Activated T-cell treated with anti-CD3 and anti-CD28 coated beads, Interleukin-2, amount 50 U/mL, for 72 hours (primary cell): ENCODE measurements around the gene IRF6. TPM values are rescaled to one million over a fixed set of nuclear protein-coding genes. Genes with fewer than 3 reads are reported as not detected.
A peak's percentile ranks its signal among the peaks of the same experiment; 100 is the strongest.

Experiments
- ATAC-seq, 2 donors: fragments of 150-1000 bp; cut with Tn5 transposase; replicated peaks in 1 of 2; 2 replicates each; pipeline ENCODE4 v1.10.0; 2021; ENCODE audit warnings: moderate library complexity in 2 of 2, mild to moderate bottlenecking in 1 of 2
- DNase-seq, 2 donors: peaks; one replicate each; pipeline ENCODE4 v3.0.0; 2021 to 2022; ENCODE audit warnings: mixed read lengths in 1 of 2
- H3K27ac Mint-ChIP-seq: one replicate; pipeline ENCODE4 v1.8.0; 2022; ENCODE audit warnings: mild to moderate bottlenecking, moderate library complexity, mixed read lengths
- H3K27me3 Mint-ChIP-seq: one replicate; pipeline ENCODE4 v1.8.0; 2022; ENCODE audit warnings: low read depth, mixed read lengths
- H3K36me3 Mint-ChIP-seq, 2 donors: one replicate each; pipeline ENCODE4 v1.8.0; 2022; ENCODE audit warnings: mixed read lengths in 2 of 2, mild to moderate bottlenecking in 1 of 2; ENCODE audit not compliant: insufficient read depth in 2 of 2
- H3K4me1 Mint-ChIP-seq: one replicate; pipeline ENCODE4 v1.8.0; 2022; ENCODE audit warnings: low read depth, mixed read lengths
- H3K4me3 Mint-ChIP-seq, 2 donors: one replicate each; pipeline ENCODE4 v1.8.0; 2022; ENCODE audit warnings: mild to moderate bottlenecking in 2 of 2, mixed read lengths in 2 of 2, moderate library complexity in 2 of 2
- H3K9me3 Mint-ChIP-seq, 2 donors: one replicate each; pipeline ENCODE4 v1.8.0; 2022; ENCODE audit warnings: mixed read lengths in 2 of 2
- total RNA-seq, 2 donors: library from RNA; stranded (reverse); gene quantifications; one replicate each; pipeline ENCODE4 v1.2.3, GENCODE V29; 2022

IRF6 gene
- total RNA-seq, 2 donors from 2014 or later, result 0.49 to 2.3 TPM

DNA sequence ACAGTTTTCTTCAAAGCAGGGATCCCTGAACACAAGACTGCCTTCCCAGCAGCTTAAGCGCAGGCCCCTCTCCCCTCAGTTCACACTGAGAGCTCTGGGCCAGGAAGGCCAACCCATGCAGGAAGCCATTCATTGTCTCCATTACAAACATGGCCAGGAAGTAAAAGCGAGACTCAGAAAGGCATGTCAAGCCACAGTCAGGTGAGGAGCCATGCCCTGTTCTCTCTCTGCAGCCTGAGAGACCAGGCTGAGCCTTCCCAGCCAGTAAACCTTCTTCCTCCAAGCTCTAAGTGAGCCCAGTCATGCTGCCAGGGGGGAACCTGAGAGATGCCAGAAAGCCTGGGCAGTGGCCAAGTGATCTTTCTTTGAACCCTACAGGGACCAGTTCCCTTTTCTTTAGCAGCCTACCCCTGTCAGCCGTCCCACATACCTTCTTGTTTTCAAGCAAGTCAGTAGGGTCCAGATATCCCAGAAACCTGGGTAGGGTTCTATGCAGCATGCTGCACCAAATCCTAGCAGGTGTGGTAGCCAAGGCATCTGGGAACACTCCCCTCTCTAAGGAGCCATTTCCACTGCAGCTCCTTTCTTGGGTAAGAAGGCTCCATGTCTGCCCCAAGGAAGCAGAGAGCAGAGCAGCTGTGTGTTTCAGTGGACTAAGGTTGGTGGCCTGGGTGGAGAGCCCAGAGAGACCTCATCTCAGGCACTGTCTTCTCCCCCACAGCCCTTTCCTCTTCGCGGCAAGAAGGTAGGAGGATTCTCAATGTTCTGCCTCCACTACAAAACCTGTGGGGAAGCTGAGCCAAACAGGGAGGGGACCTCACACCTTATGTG, 49.1 kb downstream of the IRF6 start:
- DNase-seq (peak; percentile 43 to 49), ATAC-seq (peak; percentile 42 to 43)
- Mint-ChIP-seq H3K9me3 (no peaks in the 10 kb centered on the region), H3K36me3 (peaks cover 23 to 52% of the 10 kb centered on the region in 2 donors), H3K27ac (peak overlapping the region; percentile 83), H3K4me3 (peak overlapping the region; percentile 90 to 95), H3K4me1 (peaks cover 83% of the 10 kb centered on the region), H3K27me3 (no peaks in the 10 kb centered on the region)

- Mint-ChIP-seq H3K27me3 (no peaks in the 10 kb centered on the region), H3K36me3 (peaks cover 19 to 44% of the 10 kb centered on the region in 2 donors), H3K4me1 (peaks cover 83% of the 10 kb centered on the region), H3K9me3 (no peaks in the 10 kb centered on the region), H3K4me3 (peak within 1 kb of the TSS; percentile 90 to 95), H3K27ac (peak within 1 kb of the TSS; percentile 83)
- DNase-seq, result peak; percentile 82 to 85
- peak; percentile 77 to 78 for ATAC-seq
These were observed 49.9 kb downstream of the IRF6 start, which contains the start of gene TRAF3IP3 for GRCh38 chr1:209755926-209756614. Gene TRAF3IP3 (plus strand): TSS chr1:209756053. CDS start chr1:209760040, 3,987 bp downstream.

- peak overlapping the region; percentile 90 to 95 for H3K4me3 Mint-ChIP-seq
- H3K27ac Mint-ChIP-seq, result peak overlapping the region; percentile 83
- no peaks in the 10 kb centered on the region for H3K9me3 Mint-ChIP-seq
- H3K4me1 Mint-ChIP-seq, result peaks cover 83% of the 10 kb centered on the region
- H3K36me3 Mint-ChIP-seq, result peaks cover 17 to 38% of the 10 kb centered on the region in 2 donors
- DNase-seq, result no peak
- H3K27me3 Mint-ChIP-seq, result no peaks in the 10 kb centered on the region
- no peak for ATAC-seq
These were observed 50.7 kb downstream of the IRF6 start for GRCh38 chr1:209755256-209755655.

DNA sequence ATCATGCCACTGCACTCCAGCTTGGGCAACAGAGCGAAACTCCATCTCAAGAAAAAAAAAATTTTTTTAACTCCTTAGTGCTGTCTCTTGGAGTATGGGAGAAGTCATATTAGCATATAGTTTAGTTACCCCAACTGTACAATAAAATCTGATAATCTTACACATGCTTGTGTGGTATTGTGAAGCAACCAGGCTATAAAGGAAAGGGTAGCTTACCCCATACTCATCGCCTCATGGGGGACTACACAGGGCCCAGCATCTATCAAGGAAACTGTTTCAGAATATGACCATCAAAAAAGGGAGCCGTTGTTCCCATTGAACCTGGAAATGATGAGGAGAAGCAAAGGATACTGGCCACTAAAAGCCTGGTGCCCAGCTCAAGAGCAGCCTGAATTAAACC, 53.1 kb downstream of the IRF6 start:
- H3K36me3 Mint-ChIP-seq, result peaks cover 6 to 16% of the 10 kb centered on the region in 2 donors
- no peaks in the 10 kb centered on the region for H3K9me3 Mint-ChIP-seq
- no peak overlapping the region for H3K27ac Mint-ChIP-seq
- DNase-seq (no peak), ATAC-seq (no peak)
- peaks cover 79% of the 10 kb centered on the region for H3K4me1 Mint-ChIP-seq
- peak overlapping the region; percentile 39 to 72 for H3K4me3 Mint-ChIP-seq
- no peaks in the 10 kb centered on the region for H3K27me3 Mint-ChIP-seq

GRCh38 chr1:209751627-209752231, 54.2 kb downstream of the IRF6 start:
- peak overlapping the region; percentile 72 to 81 for H3K4me3 Mint-ChIP-seq
- peaks cover 89% of the 10 kb centered on the region for H3K4me1 Mint-ChIP-seq
- no peaks in the 10 kb centered on the region for H3K27me3 Mint-ChIP-seq
- ATAC-seq, result peak; percentile 61 to 64
- H3K36me3 Mint-ChIP-seq, result peaks cover 6 to 9% of the 10 kb centered on the region in 2 donors
- peak overlapping the region; percentile 97 for H3K27ac Mint-ChIP-seq
- peak; percentile 60 to 66 for DNase-seq
- no peaks in the 10 kb centered on the region for H3K9me3 Mint-ChIP-seq

DNA sequence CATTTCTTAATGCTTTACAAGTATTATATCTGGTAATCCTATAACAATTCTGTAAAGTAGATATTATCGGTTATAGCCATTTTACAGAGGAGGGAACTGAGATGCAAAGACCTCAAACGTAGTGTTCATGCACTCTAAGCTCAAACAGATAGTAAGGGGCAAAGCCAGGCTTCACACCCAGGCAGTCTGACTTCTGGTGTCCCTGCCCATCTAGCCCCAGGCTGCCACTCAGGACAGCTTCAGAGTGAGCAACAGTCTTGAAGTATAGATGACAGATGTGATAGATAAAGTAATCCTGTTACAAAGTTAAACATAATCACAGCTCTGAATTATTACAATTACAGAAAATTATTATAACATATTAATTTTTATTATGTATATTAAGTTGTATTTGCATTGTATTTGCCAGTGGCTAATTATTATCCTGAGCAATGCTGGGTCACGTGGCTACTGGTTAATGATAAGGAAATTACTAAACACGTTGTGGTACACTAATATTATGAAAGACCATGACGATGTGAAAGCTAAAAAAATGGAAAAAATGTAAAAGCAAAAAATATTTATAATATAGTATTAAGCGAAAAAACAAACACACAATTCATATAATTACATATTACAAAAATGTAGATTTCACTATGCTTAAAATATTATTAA, 56.1 kb downstream of the IRF6 start:
- no peak for ATAC-seq
- no peaks in the 10 kb centered on the region for H3K9me3 Mint-ChIP-seq
- H3K27me3 Mint-ChIP-seq, result no peaks in the 10 kb centered on the region
- no peaks in the 10 kb centered on the region for H3K36me3 Mint-ChIP-seq
- peak in 1 of 2 donors; percentile 10 for DNase-seq
- H3K4me3 Mint-ChIP-seq, result peak overlapping the region; percentile 45 to 80
- H3K4me1 Mint-ChIP-seq, result peaks cover 87% of the 10 kb centered on the region
- peak overlapping the region; percentile 88 for H3K27ac Mint-ChIP-seq

- peaks cover 81% of the 10 kb centered on the region for H3K4me1 Mint-ChIP-seq
- DNase-seq, result no peak
- H3K27me3 Mint-ChIP-seq, result no peaks in the 10 kb centered on the region
- H3K9me3 Mint-ChIP-seq, result no peaks in the 10 kb centered on the region
- peak overlapping the region; percentile 45 to 80 for H3K4me3 Mint-ChIP-seq
- peak in 1 of 2 donors; percentile 2 for ATAC-seq
- peak overlapping the region; percentile 88 for H3K27ac Mint-ChIP-seq
- no peaks in the 10 kb centered on the region for H3K36me3 Mint-ChIP-seq
These were observed 56.7 kb downstream of the IRF6 start for GRCh38 chr1:209749205-209749604.

GRCh38 chr1:209748620-209749019, 57.3 kb downstream of the IRF6 start:
- H3K4me3 Mint-ChIP-seq, result peak overlapping the region; percentile 71 to 88

GRCh38 chr1:209747580-209748262, 58.2 kb downstream of the IRF6 start:
- H3K36me3 Mint-ChIP-seq, result no peaks in the 10 kb centered on the region
- H3K4me3 Mint-ChIP-seq, result peak overlapping the region; percentile 71 to 88
- DNase-seq (peak; percentile 93 to 94), ATAC-seq (peak; percentile 76 to 78)
- no peaks in the 10 kb centered on the region for H3K27me3 Mint-ChIP-seq
- H3K27ac Mint-ChIP-seq, result peak overlapping the region; percentile 91
- H3K9me3 Mint-ChIP-seq, result no peaks in the 10 kb centered on the region
- H3K4me1 Mint-ChIP-seq, result peaks cover 77% of the 10 kb centered on the region

More at GRCh38 chr1:209748620-209749019, 57.3 kb downstream of the IRF6 start:
- H3K4me1 Mint-ChIP-seq, result peaks cover 77% of the 10 kb centered on the region
- H3K36me3 Mint-ChIP-seq, result no peaks in the 10 kb centered on the region
- no peaks in the 10 kb centered on the region for H3K9me3 Mint-ChIP-seq
- H3K27ac Mint-ChIP-seq, result peak overlapping the region; percentile 91
- no peaks in the 10 kb centered on the region for H3K27me3 Mint-ChIP-seq
- DNase-seq, result peak in 1 of 2 donors; percentile 35
- no peak for ATAC-seq

DNA sequence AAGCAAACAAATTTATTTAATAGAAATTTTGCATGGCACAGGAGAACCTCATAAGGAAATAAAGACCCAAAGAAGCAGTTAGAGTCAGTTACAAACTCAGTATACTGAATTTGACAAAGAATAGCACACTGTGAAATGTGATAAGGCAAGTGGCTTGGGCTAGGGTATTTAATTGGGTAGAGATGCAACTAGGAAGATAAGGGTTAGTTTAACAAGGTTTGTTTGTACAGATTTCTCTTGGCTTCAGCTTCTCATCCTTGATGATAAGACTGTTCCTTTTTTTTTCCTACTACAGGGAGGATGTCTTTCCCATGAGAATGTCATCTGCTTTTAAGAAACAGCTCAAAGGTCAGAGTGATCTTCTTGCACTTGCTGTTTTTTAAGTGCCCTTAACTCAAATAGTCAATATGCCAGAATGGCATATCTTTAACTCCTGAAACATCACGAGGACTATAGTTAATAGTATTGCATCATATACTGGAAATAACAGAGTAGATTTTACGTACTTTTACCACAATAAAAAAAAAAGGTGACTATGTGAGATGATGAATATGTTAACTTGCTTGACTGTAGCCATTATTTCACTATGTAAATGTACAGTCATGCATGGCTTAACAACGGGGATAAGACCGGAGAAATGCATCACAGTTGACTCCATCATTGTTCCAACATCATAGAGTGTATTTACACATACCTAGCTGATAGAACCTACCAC, 59.3 kb downstream of the IRF6 start:
- H3K4me1 Mint-ChIP-seq, result peaks cover 77% of the 10 kb centered on the region
- no peak for ATAC-seq
- H3K36me3 Mint-ChIP-seq, result no peaks in the 10 kb centered on the region
- peak overlapping the region; percentile 87 for H3K27ac Mint-ChIP-seq
- peak overlapping the region; percentile 27 to 88 for H3K4me3 Mint-ChIP-seq
- H3K27me3 Mint-ChIP-seq, result no peaks in the 10 kb centered on the region
- DNase-seq, result no peak
- no peaks in the 10 kb centered on the region for H3K9me3 Mint-ChIP-seq

DNA sequence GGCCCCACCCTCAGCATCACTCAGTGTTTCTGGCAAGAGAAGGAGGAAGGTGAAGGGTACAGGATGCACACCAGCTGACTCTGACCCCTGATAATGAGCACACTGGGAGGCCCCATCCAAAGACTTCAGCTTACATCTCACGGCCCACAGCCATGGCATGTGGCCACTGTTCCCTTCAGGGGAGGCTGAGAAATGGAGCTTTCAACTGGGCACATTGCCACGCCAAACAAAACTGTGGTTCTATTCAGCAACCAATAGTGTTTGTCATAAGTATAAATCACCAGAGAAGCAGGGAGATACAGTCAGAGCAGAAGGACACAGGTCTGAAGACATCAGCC, 62.8 kb downstream of the IRF6 start:
- DNase-seq (peak; percentile 11 to 32), ATAC-seq (peak in 1 of 2 donors; percentile 3)
- Mint-ChIP-seq H3K9me3 (no peaks in the 10 kb centered on the region), H3K4me1 (peaks cover 53% of the 10 kb centered on the region), H3K27me3 (no peaks in the 10 kb centered on the region), H3K4me3 (peak overlapping the region in 1 of 2 donors; percentile 4), H3K36me3 (no peaks in the 10 kb centered on the region), H3K27ac (no peak overlapping the region)
